ENCODE results near the gene NR1D1.

Gene NR1D1

GRCh38 chr17:40097087-40097486 is 3.3 kb downstream of the NR1D1 start:
- no peak for DNase-seq

GRCh38 chr17:40095944-40096791 is 4.2 kb downstream of the NR1D1 start:
- DNase-seq = peak; percentile 81

GRCh38 chr17:40095351-40095943 is 4.9 kb downstream of the NR1D1 start:
- peak; percentile 58 for DNase-seq

- no peak for DNase-seq
Measured at GRCh38 chr17:40094874-40095273, 5.5 kb downstream of the NR1D1 start.

GRCh38 chr17:40093580-40094201 is 6.7 kb downstream of the NR1D1 start:
- DNase-seq = no peak

GRCh38 chr17:40093005-40093579 is 7.3 kb downstream of the NR1D1 start:
- no peak for DNase-seq

GRCh38 chr17:40092581-40092980 is 7.8 kb downstream of the NR1D1 start:
- no peak for DNase-seq

- no peak for DNase-seq
Measured at GRCh38 chr17:40091691-40092397, 8.5 kb downstream of the NR1D1 start.

- no peak for DNase-seq
Measured at GRCh38 chr17:40090237-40091119, 9.9 kb downstream of the NR1D1 start.

- DNase-seq = no peak
Measured at GRCh38 chr17:40089077-40089895, 11.1 kb downstream of the NR1D1 start.

- DNase-seq = no peak
Measured at GRCh38 chr17:40087903-40088718, 12.3 kb downstream of the NR1D1 start.

- DNase-seq = no peak
Measured at GRCh38 chr17:40087049-40087794, 13.2 kb downstream of the NR1D1 start.

- DNase-seq = peak; percentile 85
Measured at GRCh38 chr17:40086150-40087044, 14.0 kb downstream of the NR1D1 start.

- no peak for DNase-seq
Measured at GRCh38 chr17:40084477-40084876, 15.9 kb downstream of the NR1D1 start.

GRCh38 chr17:40079545-40079944 is 20.8 kb downstream of the NR1D1 start:
- no peak for DNase-seq

GRCh38 chr17:40076591-40076990 is 23.8 kb downstream of the NR1D1 start:
- no peak for DNase-seq

GRCh38 chr17:40075942-40076498 is 24.4 kb downstream of the NR1D1 start:
- DNase-seq = no peak
